LNCAP (cell line): ENCODE data around the gene BLACAT1.

Source experiments
- CTCF ChIP-seq: fragments of 450-650 bp; IDR thresholded peaks from 2 replicates; pipeline ENCODE4 v1.5.1; 2017; ENCODE audit warnings: mild to moderate bottlenecking

Gene BLACAT1

GRCh38 chr1:205417870-205418635 is 37.8 kb downstream of the BLACAT1 start:
- no peak for TF ChIP-seq CTCF

- no peak for TF ChIP-seq CTCF
Observed at GRCh38 chr1:205416322-205416721, 39.5 kb downstream of the BLACAT1 start.

- no peak for TF ChIP-seq CTCF
Observed at GRCh38 chr1:205410581-205411298, 45.1 kb downstream of the BLACAT1 start.

GRCh38 chr1:205407970-205408369 is 47.9 kb downstream of the BLACAT1 start:
- TF ChIP-seq CTCF = no peak
